ENCODE results near the gene S100A10. TPM values are rescaled to one million over a fixed set of nuclear protein-coding genes. Genes with fewer than 3 reads are reported as not detected.
A peak's percentile ranks its signal among the peaks of the same experiment; 100 is the strongest.

Gene S100A10
- total and polyA plus RNA-seq, 4 donors: 7.0 to 99.5 (median 35.4) TPM

- no peak for TF ChIP-seq REST (IDR thresholded peaks at IDR 0.05)
- TF ChIP-seq ZBTB33 (IDR thresholded peaks at IDR 0.05): no peak
- TF ChIP-seq HNF4G (IDR thresholded peaks at IDR 0.05): no peak
- no peak for TF ChIP-seq MAX (IDR thresholded peaks at IDR 0.05)
- TF ChIP-seq HNF4A (conservative IDR thresholded peaks at IDR 0.05): no peak
- no peak for TF ChIP-seq CTCF (IDR thresholded peaks at IDR 0.05; ENCODE audit: low read depth, low read length, missing input control)
- no peak for TF ChIP-seq ATF3 (IDR thresholded peaks at IDR 0.05)
- TF ChIP-seq NR2F2 (IDR thresholded peaks at IDR 0.05): no peak
- no peak overlapping the region for H3K4me3 ChIP-seq (ENCODE audit: low read depth in 1 of 3, low read length in 3 of 3)
- no peaks in the 10 kb centered on the region for H3K27me3 ChIP-seq (ENCODE audit: control insufficient read depth in 4 of 4, insufficient read depth in 4 of 4, low read length in 3 of 4)
- peaks cover 3 to 33% (median 25%) of the 10 kb centered on the region in 4 donors for H3K4me1 ChIP-seq (ENCODE audit: control insufficient read depth in 4 of 4, insufficient read depth in 4 of 4, low read length in 3 of 4)
- 83% methylated on average over 2 of the region's 2 CpGs for WGBS
- H3K27ac ChIP-seq (ENCODE audit: low read depth in 1 of 2, low read length in 2 of 2): no peak overlapping the region
- H3K36me3 ChIP-seq (ENCODE audit: control insufficient read depth in 4 of 4, insufficient read depth in 3 of 4, low read depth in 1 of 4, low read length in 3 of 4): no peaks in the 10 kb centered on the region
- H3K9me3 ChIP-seq (ENCODE audit: control insufficient read depth in 4 of 4, low read length in 3 of 4): no peaks in the 10 kb centered on the region
- no peak for DNase-seq (ENCODE audit: low spot score)
- no peak overlapping the region for H3K9ac ChIP-seq (ENCODE audit: low read depth in 1 of 2, low read length in 2 of 2)
Measured at GRCh38 chr1:151995774-151996173, 2.1 kb upstream of the S100A10 start.

GRCh38 chr1:151994956-151995355, 1.3 kb upstream of the S100A10 start:
- no peak for DNase-seq (ENCODE audit: low spot score)
- WGBS: 87% methylated on average over 6 of the region's 6 CpGs
- Histone ChIP-seq H3K27ac (ENCODE audit: low read depth in 1 of 2, low read length in 2 of 2) (no peak overlapping the region), H3K36me3 (ENCODE audit: control insufficient read depth in 4 of 4, insufficient read depth in 3 of 4, low read depth in 1 of 4, low read length in 3 of 4) (no peaks in the 10 kb centered on the region), H3K4me1 (ENCODE audit: control insufficient read depth in 4 of 4, insufficient read depth in 4 of 4, low read length in 3 of 4) (peaks cover 3 to 41% (median 33%) of the 10 kb centered on the region in 4 donors), H3K27me3 (ENCODE audit: control insufficient read depth in 4 of 4, insufficient read depth in 4 of 4, low read length in 3 of 4) (no peaks in the 10 kb centered on the region), H3K9me3 (ENCODE audit: control insufficient read depth in 4 of 4, low read length in 3 of 4) (no peaks in the 10 kb centered on the region), H3K4me3 (ENCODE audit: low read depth in 1 of 3, low read length in 3 of 3) (no peak overlapping the region), H3K9ac (ENCODE audit: low read depth in 1 of 2, low read length in 2 of 2) (no peak overlapping the region)
- TF ChIP-seq REST (IDR thresholded peaks at IDR 0.05) (peak; percentile 87), HNF4A (conservative IDR thresholded peaks at IDR 0.05) (no peak)
